ENCODE data around the gene SLC38A7.

- TF ChIP-seq CTCF (conservative IDR thresholded peaks at IDR 0.05; ENCODE audit: low read depth in 2 of 2) = no peak
- no peak for TF ChIP-seq JUNB (IDR thresholded peaks at IDR 0.05; ENCODE audit: unreplicated experiment)
- TF ChIP-seq REST (IDR thresholded peaks at IDR 0.05; ENCODE audit: unreplicated experiment) = no peak
- TF ChIP-seq ETS1 (IDR thresholded peaks at IDR 0.05) = no peak
- TF ChIP-seq POLR2AphosphoS5 (IDR thresholded peaks at IDR 0.05; ENCODE audit: low read depth) = no peak
- no peak for TF ChIP-seq EZH2 (IDR thresholded peaks at IDR 0.05; ENCODE audit: low read depth, unreplicated experiment)
- no peak for TF ChIP-seq EZH2phosphoT487 (IDR thresholded peaks at IDR 0.05; ENCODE audit: unreplicated experiment)
Observed at GRCh38 chr16:58649707-58650106, 34.9 kb downstream of the SLC38A7 start.
